Choroid plexus epithelial cell (primary cell): ENCODE results near the gene ANP32E.

Experiments
- DNase-seq: peaks from one replicate; pipeline ENCODE4 v3.0.0-alpha.2; 2010; ENCODE audit warnings: low read depth
- H3K4me3 ChIP-seq: 2 replicates; pipeline ENCODE4 v1.5.1; 2011; ENCODE audit warnings: low read depth, mild to moderate bottlenecking, control low read depth, low read length, moderate library complexity
- CTCF ChIP-seq: conservative IDR thresholded peaks from 2 replicates; pipeline ENCODE4 v1.5.1; 2011; ENCODE audit warnings: low read depth, mild to moderate bottlenecking, control low read depth, inconsistent platforms, low read length, moderate library complexity

The ANP32E gene

GRCh38 chr1:150178548-150178947, 57.4 kb downstream of the ANP32E start:
- TF ChIP-seq CTCF, result no peak
- DNase-seq, result no peak
- H3K4me3 ChIP-seq, result no peak overlapping the region

DNA sequence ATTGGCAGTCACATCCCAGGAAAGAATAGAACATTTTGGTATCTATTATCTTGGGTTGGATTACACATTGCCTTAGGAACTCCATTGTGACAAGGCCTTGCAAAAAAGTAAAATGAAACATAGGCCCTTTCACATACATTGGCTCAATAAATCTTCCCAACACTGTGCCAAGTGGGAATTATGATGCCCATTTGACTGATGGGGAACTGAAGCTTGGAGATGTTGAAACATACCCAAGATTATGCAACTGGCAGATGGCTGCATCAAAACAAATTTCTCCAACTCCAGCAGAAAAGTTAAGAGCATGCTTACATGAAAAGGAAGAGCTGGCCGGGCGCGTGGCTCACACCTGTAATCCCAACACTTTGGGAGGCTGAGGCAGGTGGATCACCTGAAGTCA, 59.3 kb downstream of the ANP32E start:
- TF ChIP-seq CTCF, result no peak
- no peak overlapping the region for H3K4me3 ChIP-seq
- DNase-seq, result no peak

GRCh38 chr1:150173141-150173585, 62.7 kb downstream of the ANP32E start:
- no peak overlapping the region for H3K4me3 ChIP-seq
- TF ChIP-seq CTCF, result no peak
- no peak for DNase-seq

- no peak for TF ChIP-seq CTCF
- no peak for DNase-seq
- H3K4me3 ChIP-seq, result no peak overlapping the region
These were observed 64.1 kb downstream of the ANP32E start for GRCh38 chr1:150171801-150172200.

- TF ChIP-seq CTCF, result peak; percentile 95
- DNase-seq, result peak; percentile 75
- H3K4me3 ChIP-seq, result no peak overlapping the region
These were observed 66.8 kb downstream of the ANP32E start for GRCh38 chr1:150168960-150169601.
